ENCODE measurements around the gene ENTPD1.
"Not testable (repeated sequence)": the region's sequence is repeated elsewhere in the genome, so short reads cannot be mapped to it uniquely, and the experiment has no call there.

The ENTPD1 gene

DNA sequence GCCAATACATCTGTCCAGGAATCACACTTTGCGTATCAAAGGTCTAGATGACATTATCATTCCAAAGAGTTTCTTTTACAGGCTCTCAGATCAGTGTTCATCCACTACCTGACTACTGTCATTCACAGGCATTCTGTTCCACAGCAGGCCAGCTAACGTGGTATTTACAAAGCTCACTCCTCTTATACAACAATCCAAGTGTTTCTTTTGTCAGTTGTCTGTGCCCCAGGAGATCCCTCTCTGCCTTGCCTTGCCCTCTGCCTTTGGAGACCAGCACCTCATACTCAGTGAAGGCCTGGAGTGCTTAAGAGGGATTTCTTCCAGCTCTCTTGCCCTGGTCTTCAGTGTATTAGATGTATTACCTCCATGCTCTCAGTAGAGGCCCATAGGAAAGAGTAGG, 117.2 kb downstream of the ENTPD1 start:
- DNase-seq = no peak

DNA sequence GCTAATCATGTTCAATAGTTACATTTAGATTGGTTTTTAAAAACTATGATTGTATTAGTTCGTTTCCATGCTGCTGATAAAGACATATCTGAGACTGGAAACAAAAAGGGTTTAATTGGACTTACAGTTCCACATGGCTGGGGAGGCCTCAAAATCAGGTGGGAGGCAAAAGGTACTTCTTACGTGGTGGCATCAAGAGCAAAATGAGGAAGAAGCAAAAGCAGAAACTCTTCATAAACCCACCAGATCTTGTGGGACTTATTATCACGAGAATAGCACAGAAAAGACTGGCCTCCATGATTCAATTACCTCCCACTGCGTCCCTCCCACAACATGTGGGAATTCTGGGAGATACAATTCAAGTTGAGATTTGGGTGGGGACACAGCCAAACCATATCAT, 117.7 kb downstream of the ENTPD1 start:
- no peak for DNase-seq

DNA sequence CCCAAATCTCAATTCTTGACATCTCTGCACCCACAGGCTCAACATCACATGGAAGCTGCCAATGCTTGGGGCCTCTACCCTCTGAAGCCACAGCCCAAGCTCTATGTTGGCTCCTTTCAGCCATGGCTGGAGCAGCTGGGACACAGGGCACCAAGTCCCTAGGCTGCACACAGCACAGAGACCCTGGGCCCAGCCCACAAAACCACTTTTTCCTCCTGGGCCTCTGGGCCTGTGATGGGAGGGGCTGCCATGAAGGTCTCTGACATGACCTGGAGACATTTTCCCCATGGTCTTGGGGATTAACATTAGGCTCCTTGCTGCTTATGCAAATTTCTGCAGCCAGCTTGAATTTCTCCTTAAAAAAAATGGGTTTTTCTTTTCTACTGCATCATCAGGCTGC, 118.8 kb downstream of the ENTPD1 start:
- DNase-seq = not testable (repeated sequence)

DNA sequence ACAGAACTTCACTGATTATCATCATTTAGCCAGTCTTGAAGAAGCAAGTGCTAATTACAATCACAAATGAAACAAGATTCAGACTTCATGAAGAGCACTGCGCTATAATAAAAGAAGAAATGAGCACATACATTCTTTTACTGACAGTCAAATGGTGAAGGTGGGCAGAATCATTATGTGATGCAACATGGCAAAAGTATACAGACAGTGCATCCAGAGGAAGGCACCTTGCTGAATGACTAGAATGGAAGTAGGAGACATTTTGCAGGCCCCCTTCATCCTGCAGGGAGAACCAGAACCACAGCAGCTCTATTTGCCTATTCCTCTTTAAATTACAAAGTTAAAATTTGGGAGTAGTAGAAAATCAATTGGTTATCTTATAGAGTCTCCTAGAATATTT, 120.8 kb downstream of the ENTPD1 start:
- no peak for DNase-seq

DNA sequence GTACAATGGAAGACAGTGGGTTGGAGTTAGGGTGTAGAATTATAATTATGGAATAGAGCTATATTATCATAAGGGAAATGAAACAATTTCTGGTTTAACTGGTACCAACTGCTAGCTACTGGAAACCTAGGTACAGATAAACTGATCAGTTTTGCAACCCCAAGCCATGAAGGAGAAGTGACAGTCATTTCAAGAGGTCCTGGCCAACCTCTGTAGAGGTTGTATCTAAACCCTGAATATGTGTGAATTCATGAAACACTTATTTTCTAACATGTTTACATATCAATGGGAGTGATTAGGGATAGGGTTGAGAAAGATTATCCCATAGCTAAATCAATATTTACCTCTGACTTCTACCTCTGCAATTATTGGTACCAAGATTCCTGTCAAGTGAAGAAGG, 121.9 kb downstream of the ENTPD1 start:
- no peak for DNase-seq

DNA sequence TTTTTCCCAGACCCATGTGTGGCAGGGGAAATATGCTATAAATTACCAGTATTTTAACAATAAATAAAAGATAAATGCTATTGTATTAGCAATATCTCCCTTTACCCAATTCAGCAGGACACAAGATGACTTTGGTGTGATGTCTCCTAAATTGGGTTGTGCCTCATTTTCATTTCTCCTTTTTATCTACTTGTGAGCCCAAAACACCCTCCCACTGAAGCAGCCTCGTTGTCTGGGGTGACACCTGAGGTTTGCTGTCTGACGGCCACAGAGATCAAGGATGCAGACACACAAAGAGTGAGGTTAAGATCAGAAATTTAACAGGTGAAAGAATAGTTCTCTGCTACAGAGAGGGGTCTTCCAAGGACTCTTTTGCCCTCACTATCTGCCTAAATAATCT, 124.7 kb downstream of the ENTPD1 start:
- DNase-seq = no peak

DNA sequence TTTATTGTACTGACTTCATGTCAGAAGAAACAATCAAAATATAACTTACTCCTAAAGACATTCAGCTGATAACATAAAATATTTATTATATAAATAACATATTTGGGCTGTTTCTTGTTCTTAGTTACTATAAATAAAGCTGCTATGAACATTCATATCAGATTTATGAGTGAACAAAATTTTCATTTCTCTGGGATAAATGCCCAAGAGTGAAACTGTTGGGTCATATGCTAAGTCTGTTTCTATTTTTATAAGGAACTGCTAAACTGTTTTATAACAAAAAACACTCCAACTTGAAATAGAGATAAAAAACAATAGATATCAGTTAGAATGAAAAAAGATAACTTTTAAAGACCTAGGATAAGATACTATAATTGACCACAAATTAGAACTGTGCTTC, 125.4 kb downstream of the ENTPD1 start:
- no peak for DNase-seq

DNA sequence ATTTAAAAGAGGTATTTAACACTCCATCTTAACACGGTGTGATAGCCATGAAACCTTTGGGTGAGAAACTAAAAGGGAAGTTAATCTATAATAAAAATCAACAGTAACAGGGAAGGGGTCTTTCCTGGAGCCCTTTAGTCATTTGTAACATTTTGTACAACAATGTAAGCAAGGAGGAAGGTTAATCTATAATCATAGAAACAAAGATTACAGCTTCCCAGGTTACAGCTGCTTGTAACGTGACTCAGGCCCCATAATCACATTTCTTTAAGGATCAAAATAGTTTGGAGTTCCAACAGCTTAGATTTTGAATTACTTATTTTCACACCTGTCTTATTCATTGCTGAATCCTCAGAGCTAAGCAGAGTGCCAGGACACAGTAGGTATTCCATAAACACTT, 133.9 kb downstream of the ENTPD1 start:
- DNase-seq = no peak

DNA sequence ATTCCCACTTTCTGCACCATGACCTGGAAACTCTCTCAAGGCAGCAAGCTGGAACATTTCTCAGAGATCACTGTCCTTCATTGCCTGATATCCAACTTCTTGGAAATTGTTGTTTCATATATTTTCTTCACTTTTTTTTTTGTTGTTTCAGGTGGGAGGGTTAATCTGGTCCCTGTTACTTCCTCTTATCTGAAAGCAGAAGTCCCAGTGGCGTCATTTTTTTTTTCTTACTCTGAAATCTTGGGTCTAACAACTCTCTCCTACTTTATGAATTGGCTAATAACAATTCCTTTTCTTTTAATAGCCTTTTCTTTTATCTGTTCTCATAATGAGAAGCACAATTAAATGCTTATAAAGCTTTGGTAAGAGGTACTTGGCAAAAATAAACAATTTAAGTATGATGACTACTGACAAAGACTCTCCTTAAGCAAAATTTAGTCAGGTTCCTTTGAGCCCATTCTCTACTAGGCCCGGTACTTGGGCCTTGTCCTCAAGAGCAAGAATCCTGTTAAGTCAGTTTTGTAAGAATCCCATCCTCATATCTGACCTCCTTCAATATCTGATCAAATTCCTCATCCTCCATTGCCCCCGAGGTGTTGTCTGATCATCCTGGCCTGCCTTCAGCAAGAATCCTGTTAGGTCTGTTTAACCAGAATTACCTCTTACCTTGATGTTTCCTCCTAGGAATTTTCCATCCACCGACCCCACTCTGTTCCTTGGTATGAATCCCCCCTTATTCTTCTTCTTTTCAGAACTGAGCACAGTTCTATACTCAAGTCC, 140.3 kb downstream of the ENTPD1 start:
- DNase-seq = no peak

DNA sequence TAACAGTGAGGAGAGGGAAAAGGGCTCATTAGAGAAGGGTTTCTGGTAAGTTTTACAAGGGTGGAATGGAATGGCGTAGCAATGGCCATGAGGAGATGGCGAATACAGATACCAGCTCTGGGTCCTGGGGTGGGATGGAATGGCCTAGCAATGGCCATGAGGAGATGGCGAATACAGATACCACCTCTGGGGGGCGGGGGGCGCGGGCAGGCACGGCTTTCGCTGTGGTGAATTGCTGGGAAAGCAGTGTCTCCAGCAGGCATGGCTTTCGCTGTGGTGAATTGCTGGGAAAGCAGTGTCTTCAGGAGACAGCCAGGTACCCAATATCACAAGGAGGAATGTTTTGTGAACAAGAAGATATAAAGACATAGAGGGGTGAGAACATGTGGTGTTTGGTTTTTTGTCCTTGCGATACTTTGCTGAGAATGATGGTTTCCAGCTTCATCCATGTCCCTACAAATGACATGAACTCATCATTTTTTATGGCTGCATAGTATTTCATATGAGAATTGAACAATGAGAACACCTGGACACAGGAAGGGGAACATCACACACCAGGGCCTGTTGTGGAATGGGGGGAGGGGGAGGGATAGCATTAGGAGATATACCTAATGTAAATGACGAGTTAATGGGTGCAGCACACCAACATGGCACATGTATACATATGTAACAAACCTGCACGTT, 150.1 kb downstream of the ENTPD1 start:
- not testable (repeated sequence) for DNase-seq

DNA sequence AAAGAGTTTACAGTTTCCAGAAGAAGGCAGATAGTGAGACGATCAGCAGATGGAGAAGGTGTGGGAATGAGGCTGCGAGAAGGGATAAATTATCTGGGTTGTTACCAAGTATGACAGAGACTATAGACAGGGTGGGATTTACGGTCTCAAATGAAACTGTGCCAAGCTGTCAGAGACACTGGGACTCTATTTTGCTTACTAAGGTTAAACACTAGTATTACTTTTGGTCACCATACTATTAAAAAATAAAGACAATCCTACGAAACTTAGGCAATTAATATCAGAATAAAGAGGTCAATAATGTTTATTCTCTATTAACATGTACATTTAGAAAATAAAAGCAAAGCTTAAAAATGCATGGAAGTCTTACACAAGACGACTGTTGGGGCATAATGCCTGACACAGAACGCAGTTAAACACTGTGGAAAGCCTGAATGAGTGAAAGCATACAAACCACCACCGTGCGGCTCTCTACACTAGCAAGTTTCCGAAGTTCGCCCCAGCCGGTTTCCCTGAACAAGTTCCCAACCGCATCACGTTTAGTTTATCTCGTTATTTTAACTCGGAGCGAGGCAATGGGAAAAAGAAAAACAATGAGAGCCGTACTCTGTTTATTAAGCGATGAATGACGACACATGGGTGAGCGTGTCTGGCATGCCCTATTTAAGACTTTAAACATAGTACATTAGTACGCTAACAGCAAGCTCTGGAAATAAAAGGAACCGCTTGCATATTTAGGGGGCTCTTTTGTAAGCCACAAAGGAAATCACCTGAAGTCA, 150.9 kb downstream of the ENTPD1 start:
- peak; percentile 59 for DNase-seq

DNA sequence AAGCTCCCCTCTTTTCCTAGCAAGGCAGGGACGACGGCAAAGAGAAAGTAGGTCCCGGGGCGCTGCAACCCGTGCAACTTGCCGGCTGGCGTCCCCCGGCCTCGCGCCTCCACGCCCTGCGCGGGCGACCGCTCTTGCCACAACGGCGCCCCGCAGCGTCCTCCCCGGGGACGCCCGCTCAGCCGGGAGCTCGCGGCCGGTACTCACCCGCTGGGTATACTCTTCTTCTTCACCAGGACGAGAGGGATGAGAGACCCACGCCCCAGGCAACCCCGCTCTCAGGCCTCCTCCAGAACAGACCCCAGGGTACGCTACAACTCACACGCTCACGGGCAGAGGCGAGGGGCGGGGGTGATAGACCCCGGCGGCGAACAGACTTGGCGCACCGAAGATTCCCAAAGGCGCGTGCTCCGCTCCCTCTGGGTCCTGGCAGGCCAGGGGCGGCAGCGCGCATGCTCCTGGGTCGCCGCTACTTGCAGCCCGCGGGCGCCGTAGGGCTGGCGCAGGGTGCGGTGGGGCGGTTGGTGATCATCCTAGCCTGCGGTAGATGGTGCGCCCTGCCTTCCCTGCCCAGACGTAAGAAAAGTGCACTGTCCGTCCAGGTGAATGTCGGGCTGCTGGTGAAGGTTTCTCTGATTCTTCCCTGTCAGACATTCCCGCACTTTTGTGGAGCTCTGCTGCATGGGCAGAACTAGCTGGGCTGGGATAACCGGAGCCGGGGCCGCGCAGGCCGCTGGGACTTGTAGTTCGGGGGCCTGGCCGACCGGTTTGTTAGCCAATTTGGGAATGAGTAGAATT, 151.7 kb downstream of the ENTPD1 start, which contains the start of gene CC2D2B:
CC2D2B (plus strand) TSS at position 520 of the 798 bp plus-strand sequence. CDS start 3,349 bp downstream, outside the sequence.
- peak; percentile 89 for DNase-seq

DNA sequence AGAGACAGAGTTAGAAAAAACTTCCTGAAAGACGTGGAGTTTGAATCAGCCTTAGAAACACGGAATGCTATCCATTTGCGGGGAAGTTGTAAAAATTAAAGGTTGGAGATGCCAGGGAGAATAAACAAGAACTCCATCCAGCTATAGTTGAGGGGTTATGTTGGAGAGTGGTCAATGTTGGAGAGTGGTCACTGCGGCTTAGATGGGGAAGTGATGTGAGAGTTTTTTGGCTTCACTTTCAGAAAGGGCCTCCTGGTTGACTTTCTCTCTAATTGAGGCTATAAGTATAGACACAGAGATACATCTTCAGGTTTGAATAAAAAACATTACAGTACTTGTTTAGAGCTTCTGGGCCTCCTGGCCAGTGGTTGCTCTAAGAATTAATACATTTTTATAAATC, 152.5 kb downstream of the ENTPD1 start:
- DNase-seq = no peak

DNA sequence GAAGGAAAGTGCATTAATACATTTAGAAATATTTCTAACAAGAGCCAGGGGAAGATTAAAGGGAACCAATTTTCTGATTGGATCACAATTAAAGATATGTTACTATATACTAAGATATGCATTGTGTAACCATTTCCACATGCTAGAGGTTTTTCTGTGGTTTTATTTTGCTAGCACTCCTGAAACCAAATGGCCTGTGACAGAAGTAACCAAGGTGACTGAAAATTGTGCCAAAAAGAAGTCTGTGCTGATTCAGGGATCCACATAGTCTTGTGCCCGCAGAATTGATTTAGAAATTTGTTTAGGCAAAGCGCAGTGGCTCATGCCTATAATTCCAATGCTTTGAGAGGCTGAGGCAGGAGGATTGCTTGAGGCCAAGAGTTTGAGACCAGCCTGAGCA, 153.6 kb downstream of the ENTPD1 start:
- no peak for DNase-seq

DNA sequence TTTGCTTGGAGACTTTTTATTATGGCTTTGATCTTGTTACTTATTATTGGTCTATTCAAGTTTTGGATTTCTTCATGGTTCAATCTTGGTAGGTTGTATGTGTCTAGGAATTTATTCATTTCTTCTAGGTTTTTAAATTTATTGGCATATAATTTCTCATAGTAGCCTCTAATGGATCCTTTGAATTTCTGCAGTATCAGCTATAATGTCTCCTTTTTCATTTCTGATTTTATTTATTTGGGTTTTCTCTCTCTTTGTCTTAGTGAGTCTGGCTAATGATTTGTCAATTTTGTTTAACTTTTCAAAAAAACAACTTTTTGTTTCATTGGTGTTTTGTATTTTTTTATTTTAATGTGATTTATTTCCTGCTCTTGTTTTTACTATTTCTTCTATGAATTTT, 160.1 kb downstream of the ENTPD1 start:
- not testable (repeated sequence) for DNase-seq
